Ishikawa (cell line): Measurements from ENCODE around the gene SRXN1.

ENCODE experiments used
- CEBPB ChIP-seq: IDR thresholded peaks from 2 replicates; pipeline ENCODE4 v1.6.1; 2012
- CREB1 ChIP-seq: IDR thresholded peaks from 2 replicates; pipeline ENCODE4 v1.6.1; 2012; ENCODE audit warnings: low read depth
- EGR1 ChIP-seq: IDR thresholded peaks from 2 replicates; pipeline ENCODE4 v1.6.1; 2012
- EP300 ChIP-seq: IDR thresholded peaks from 2 replicates; pipeline ENCODE4 v1.6.1; 2012; ENCODE audit warnings: borderline replicate concordance
- FOXM1 ChIP-seq: IDR thresholded peaks from 2 replicates; pipeline ENCODE4 v1.6.1; 2012; ENCODE audit warnings: low read depth, borderline replicate concordance
- NFIC ChIP-seq: IDR thresholded peaks from 2 replicates; pipeline ENCODE4 v1.6.1; 2012
- RAD21 ChIP-seq: IDR thresholded peaks from 2 replicates; pipeline ENCODE4 v1.6.1; 2012; ENCODE audit warnings: low read depth
- TAF1 ChIP-seq: IDR thresholded peaks from 2 replicates; pipeline ENCODE4 v1.6.1; 2012; ENCODE audit warnings: low read depth, mild to moderate bottlenecking
- TCF12 ChIP-seq: IDR thresholded peaks from 2 replicates; pipeline ENCODE4 v1.6.1; 2012; ENCODE audit warnings: low read depth
- TEAD4 ChIP-seq: IDR thresholded peaks from 2 replicates; pipeline ENCODE4 v1.6.1; 2012
- USF1 ChIP-seq: IDR thresholded peaks from 2 replicates; pipeline ENCODE4 v1.6.1; 2012
- YY1 ChIP-seq: IDR thresholded peaks from 2 replicates; pipeline ENCODE4 v1.6.1; 2012; ENCODE audit warnings: low read depth
- ZBTB7A ChIP-seq: IDR thresholded peaks from 2 replicates; pipeline ENCODE4 v1.6.1; 2012; ENCODE audit warnings: low read depth
- TF ChIP-seq, protein P1 (sequence below): IDR thresholded peaks from 2 replicates; pipeline ENCODE4 v1.6.1; 2012
- TF ChIP-seq, protein P2 (sequence below): IDR thresholded peaks from 2 replicates; pipeline ENCODE4 v1.6.1; 2012; ENCODE audit warnings: low read depth, mild to moderate bottlenecking

The SRXN1 gene

DNA sequence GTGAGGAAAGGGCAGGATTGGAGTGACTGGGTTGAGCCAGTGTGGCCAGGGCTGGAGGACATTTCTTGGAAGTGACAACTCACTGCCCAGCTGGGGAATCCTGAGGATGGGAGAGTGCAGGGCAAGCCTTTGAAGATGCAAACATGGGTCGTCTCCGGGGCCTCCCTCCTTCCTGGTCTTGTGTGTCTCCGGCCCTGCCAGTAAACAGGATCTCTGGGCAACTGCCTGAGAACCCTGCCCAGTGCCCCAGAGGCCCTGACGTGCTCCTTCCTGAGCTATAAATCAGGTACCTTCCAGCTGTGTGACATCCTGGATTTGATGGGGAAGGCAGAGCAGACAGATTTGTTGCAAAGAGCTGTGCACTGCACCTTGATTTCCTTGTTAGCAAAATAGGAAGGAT is 30.0 kb downstream of the SRXN1 start:
- TF ChIP-seq RAD21 (no peak), NFIC (no peak), YY1 (no peak), EGR1 (no peak), FOXM1 (no peak), CEBPB (no peak)
- TF ChIP-seq, protein P1, sequence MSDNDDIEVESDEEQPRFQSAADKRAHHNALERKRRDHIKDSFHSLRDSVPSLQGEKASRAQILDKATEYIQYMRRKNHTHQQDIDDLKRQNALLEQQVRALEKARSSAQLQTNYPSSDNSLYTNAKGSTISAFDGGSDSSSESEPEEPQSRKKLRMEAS, result no peak

- TF ChIP-seq YY1 (no peak), CREB1 (no peak), FOXM1 (no peak), NFIC (no peak), EP300 (no peak), RAD21 (no peak), ZBTB7A (no peak), CEBPB (no peak), EGR1 (no peak), TAF1 (no peak), TEAD4 (no peak), TCF12 (no peak), USF1 (no peak)
- TF ChIP-seq, protein P2, sequence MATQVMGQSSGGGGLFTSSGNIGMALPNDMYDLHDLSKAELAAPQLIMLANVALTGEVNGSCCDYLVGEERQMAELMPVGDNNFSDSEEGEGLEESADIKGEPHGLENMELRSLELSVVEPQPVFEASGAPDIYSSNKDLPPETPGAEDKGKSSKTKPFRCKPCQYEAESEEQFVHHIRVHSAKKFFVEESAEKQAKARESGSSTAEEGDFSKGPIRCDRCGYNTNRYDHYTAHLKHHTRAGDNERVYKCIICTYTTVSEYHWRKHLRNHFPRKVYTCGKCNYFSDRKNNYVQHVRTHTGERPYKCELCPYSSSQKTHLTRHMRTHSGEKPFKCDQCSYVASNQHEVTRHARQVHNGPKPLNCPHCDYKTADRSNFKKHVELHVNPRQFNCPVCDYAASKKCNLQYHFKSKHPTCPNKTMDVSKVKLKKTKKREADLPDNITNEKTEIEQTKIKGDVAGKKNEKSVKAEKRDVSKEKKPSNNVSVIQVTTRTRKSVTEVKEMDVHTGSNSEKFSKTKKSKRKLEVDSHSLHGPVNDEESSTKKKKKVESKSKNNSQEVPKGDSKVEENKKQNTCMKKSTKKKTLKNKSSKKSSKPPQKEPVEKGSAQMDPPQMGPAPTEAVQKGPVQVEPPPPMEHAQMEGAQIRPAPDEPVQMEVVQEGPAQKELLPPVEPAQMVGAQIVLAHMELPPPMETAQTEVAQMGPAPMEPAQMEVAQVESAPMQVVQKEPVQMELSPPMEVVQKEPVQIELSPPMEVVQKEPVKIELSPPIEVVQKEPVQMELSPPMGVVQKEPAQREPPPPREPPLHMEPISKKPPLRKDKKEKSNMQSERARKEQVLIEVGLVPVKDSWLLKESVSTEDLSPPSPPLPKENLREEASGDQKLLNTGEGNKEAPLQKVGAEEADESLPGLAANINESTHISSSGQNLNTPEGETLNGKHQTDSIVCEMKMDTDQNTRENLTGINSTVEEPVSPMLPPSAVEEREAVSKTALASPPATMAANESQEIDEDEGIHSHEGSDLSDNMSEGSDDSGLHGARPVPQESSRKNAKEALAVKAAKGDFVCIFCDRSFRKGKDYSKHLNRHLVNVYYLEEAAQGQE, result no peak
- TF ChIP-seq, protein P1, result no peak
Measured at GRCh38 chr20:622161-622560, 30.8 kb downstream of the SRXN1 start.

DNA sequence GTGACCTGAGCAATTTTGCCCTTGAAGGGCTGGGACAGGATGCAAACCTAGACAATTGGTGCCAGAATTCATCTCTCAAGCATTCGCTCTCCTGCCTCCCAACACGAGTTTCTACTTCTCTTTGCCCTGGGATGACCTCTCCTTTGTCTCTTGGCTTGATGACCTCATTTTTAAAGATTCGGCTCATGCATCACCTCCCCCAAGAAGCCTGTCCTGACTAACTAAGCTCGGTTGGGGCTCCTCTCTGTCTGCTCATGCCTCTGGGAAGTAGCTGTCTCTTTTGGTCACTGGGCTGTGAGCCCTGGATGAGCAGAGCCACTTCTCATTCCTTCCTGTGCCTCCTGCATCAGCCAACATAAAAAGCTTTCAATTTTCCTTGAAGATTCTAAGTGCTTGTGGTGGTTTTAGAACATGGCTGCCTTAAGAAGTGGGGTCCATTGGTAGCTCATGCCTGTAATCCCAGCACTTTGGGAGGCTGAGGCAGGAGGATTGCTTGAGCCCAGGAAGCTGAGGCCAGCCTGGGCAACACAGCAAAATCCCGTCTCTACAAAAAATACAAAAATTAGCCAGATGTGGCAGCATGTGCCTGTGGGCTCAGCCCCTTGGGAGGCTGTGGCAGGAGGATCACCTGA is 31.8 kb downstream of the SRXN1 start:
- TF ChIP-seq EP300 (no peak), CEBPB (no peak), NFIC (no peak), CREB1 (no peak)

DNA sequence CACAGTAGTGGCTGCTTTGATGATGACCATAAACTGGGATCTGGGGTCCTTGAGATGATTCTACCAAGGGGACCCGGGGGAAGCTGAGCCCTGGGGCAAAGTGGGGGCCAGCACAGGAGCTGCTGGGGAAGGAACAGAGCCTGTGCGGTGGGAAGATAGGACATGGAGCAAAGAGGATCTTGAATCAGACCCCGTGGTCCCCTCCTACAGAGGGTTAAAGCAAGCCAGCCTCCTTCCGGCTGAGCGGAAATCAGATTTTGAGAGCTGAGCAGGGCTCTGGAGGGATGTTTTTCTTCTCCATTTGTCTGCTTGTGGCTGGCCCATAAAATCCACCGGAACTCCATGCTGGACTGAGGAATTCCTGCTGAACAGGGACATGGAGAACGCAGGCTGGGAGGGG is 32.8 kb downstream of the SRXN1 start:
- TF ChIP-seq, protein P2, result no peak

DNA sequence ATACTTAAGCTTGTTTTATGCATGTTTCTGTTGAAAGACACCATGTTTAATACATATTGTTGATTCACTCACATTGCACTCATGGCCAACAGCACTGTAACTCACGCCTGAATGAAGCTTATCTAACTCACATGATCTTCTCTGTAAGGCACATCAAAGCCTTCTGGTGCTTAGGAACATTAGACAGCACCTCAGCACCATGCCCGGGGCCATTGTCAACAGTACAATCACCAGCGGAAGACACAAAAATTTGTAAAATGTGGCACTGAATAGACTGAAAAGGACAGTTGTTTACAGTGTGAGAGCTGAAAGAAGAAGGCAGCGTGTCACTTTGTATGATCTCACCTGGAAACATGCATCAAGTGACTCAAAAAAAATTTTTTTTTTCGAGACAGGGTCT is 34.0 kb downstream of the SRXN1 start:
- TF ChIP-seq EP300 (no peak), FOXM1 (no peak), CEBPB (no peak), USF1 (no peak), TAF1 (no peak), ZBTB7A (no peak), CREB1 (no peak), TEAD4 (no peak), RAD21 (no peak), TCF12 (no peak), YY1 (no peak), EGR1 (no peak), NFIC (no peak)
- TF ChIP-seq, protein P2, result no peak
- TF ChIP-seq, protein P1, result no peak
